ENCODE measurements around the gene CDK5R1. TPM values are rescaled to one million over a fixed set of nuclear protein-coding genes. Genes with fewer than 3 reads are reported as not detected.

Gene CDK5R1
- total RNA-seq, 4 donors from 2014 or later = 5.7 to 12.1 (median 10.7) TPM

DNA sequence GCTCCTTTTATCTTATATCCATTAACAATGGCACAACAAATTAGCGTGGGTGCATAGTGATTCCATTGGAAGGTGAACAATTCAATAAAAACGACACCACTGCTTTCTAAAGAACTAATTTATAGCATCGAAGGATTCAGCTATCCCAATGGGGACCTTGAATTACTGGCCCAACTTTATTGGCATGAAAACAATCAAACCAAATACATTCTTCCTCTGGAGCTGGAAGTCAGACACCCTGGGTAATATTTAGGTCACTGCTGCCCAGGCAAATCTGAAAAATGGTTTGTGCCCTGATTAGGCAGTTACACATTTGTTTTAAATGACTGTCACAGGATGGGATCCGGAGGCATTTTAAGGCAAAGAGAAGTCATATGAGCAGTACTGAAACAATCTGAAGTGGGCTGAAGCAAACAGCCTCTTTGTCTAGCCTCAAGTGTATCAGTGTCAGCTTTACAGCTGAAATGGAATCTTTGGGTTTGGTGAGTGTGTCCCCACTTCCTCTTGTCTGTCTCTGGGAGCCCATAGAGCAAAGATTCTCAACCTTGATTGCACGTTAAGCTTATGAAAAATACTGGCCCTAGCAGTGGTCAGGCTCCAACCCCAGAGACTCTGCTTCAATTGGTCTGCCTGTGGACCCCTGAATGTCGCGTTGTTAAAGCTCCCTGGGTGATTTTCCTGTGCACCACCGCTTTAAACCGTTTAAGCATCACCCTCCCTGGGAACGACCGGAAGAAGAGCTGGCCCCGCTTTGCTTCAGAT is 30.3 kb downstream of the CDK5R1 start:
- DNase-seq = no peak
- Histone ChIP-seq H3K9me3 (no peaks in the 10 kb centered on the region), H3K4me1 (peaks cover 13 to 37% (median 15%) of the 10 kb centered on the region in 3 donors), H3K4me3 (no peak overlapping the region), H3K36me3 (no peaks in the 10 kb centered on the region), H3K27me3 (no peaks in the 10 kb centered on the region), H3K27ac (no peak overlapping the region)
- TF ChIP-seq, protein P1, sequence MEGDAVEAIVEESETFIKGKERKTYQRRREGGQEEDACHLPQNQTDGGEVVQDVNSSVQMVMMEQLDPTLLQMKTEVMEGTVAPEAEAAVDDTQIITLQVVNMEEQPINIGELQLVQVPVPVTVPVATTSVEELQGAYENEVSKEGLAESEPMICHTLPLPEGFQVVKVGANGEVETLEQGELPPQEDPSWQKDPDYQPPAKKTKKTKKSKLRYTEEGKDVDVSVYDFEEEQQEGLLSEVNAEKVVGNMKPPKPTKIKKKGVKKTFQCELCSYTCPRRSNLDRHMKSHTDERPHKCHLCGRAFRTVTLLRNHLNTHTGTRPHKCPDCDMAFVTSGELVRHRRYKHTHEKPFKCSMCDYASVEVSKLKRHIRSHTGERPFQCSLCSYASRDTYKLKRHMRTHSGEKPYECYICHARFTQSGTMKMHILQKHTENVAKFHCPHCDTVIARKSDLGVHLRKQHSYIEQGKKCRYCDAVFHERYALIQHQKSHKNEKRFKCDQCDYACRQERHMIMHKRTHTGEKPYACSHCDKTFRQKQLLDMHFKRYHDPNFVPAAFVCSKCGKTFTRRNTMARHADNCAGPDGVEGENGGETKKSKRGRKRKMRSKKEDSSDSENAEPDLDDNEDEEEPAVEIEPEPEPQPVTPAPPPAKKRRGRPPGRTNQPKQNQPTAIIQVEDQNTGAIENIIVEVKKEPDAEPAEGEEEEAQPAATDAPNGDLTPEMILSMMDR (IDR thresholded peaks at IDR 0.05) = no peak
- TF ChIP-seq POLR2A (IDR thresholded peaks at IDR 0.05) = no peak
- WGBS, 2 donors = 78 to 85% methylated on average over 10 to 12 of the region's 12 CpGs
- intact Hi-C loops (cut with DNase I) = no loop called here

DNA sequence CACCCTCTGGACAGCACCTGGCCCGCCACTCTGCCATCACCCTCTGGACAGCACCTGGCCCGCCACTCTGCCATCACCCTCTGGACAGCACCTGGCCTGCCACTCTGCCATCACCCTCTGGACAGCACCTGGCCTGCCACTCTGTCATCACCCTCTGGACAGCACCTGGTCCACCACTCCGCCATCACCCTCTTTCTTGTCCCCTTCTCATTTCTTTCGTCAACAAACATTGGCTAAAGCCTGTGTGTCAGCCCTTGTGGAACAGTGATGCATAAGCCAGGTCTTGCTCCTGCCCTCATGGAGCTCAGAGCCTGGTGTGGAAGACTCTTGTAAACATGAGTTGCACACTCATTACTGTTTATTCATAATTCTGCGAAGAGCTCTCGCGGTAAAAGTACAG is 31.2 kb downstream of the CDK5R1 start:
- intact Hi-C loops (cut with DNase I) = no loop called here
- TF ChIP-seq, protein P1 (IDR thresholded peaks at IDR 0.05) = no peak
- TF ChIP-seq POLR2A (IDR thresholded peaks at IDR 0.05) = no peak
- no peak overlapping the region for H3K27ac ChIP-seq
- H3K36me3 ChIP-seq = no peaks in the 10 kb centered on the region
- WGBS, 2 donors = 91% methylated on average over 6 to 7 of the region's 7 CpGs
- H3K4me1 ChIP-seq = peaks cover 13 to 31% (median 15%) of the 10 kb centered on the region in 3 donors
- no peaks in the 10 kb centered on the region for H3K9me3 ChIP-seq
- H3K4me3 ChIP-seq = no peak overlapping the region
- no peak for DNase-seq
- no peaks in the 10 kb centered on the region for H3K27me3 ChIP-seq

DNA sequence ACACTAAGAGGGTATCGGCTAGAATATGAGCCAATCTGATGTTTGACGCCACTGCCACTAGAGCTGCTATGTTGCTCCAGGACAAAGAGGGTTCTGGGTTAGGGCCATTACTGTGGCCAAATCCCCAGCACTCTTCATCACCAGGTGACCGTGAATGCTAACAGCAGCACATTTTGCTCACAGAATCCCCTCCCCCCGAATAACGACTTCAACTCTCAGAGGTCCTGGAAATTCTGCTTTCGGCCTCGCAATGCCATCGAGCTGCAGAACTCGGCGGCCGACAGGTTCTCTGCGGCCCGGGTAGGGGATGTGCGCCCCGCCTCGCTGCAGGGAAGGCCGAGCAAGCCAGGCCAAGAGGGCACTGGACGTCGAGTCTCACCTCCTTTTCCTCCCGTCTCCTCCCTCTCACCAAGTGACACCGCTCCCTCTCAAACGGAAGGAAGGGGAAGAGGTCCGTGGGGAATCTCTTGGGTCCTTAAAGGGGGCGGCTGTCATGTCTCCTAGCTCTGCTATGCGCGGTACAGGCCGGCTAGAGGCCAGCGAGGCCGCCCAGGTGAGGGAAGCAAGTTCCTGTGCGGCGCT is 31.9 kb downstream of the CDK5R1 start:
- TF ChIP-seq, protein P1 (IDR thresholded peaks at IDR 0.05) = no peak
- TF ChIP-seq POLR2A (IDR thresholded peaks at IDR 0.05) = no peak
- Histone ChIP-seq H3K27ac (peak overlapping the region; percentile 1 to 77 (median 60)), H3K4me1 (peaks cover 13 to 31% (median 15%) of the 10 kb centered on the region in 3 donors), H3K9me3 (no peaks in the 10 kb centered on the region), H3K4me3 (peak overlapping the region; percentile 43 to 74 (median 56)), H3K36me3 (no peaks in the 10 kb centered on the region), H3K27me3 (no peaks in the 10 kb centered on the region)
- DNase-seq = no peak
- WGBS, 2 donors = 36 to 47% methylated on average over 12 to 24 of the region's 31 CpGs
- intact Hi-C loops (cut with DNase I) = no loop called here

DNA sequence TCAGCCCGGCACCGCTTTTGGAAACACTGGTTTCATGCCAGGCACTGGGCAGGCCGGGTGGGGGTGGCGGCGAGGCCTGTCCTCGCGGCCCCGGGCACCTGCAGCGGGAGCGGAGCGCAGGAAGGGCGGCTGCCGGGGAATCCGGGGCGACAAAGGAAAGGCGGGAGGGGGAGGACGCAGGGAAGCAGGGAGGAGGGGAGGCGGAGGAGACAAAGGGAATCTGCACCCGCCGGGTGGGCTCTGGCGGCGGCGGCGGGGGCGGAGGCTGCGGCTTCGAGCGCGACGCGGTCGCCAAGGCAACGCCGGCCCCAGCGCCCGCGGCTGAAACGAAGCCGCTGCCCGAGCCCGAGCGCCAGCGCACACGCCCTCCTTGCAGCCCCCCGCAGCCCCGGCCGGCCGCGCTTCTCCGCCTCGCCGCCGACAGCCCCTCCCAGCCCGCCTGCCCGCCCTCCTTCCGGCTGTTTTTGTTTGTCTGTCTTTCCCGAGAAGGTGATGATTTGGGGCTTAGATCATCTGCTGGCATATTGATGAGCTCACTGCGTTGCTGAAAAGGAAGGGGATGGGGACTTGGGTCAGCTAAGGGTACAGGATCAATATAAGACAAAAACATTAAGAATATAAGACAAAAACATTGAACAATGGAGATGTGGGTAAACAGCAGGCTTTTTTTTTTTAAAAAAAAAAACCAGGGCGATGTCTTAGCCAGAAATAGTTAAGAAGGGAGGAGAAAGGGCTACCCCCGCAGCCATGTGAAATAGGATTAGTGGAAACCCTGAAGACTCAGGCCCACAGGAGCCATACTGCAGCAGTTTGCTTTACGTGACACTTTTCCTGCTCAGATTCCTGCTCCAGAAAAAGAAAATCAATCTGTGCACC is 32.7 kb downstream of the CDK5R1 start:
- intact Hi-C loops (cut with DNase I) = no loop called here

More for the DNA sequence above, 32.7 kb downstream of the CDK5R1 start:
- Histone ChIP-seq H3K4me3 (peak overlapping the region; percentile 43 to 74 (median 56)), H3K27me3 (no peaks in the 10 kb centered on the region), H3K4me1 (peaks cover 13 to 31% (median 15%) of the 10 kb centered on the region in 3 donors), H3K9me3 (no peaks in the 10 kb centered on the region), H3K36me3 (no peaks in the 10 kb centered on the region), H3K27ac (peak overlapping the region; percentile 1 to 77 (median 61))
- TF ChIP-seq, protein P1 (IDR thresholded peaks at IDR 0.05) = no peak
- TF ChIP-seq POLR2A (IDR thresholded peaks at IDR 0.05) = no peak
- WGBS, 2 donors = 1 to 8% methylated on average over 6 to 34 of the region's 61 CpGs
- DNase-seq = no peak

Measured in esophagus squamous epithelium (tissue), 5 donors.